ENCODE data around the gene ZNF407.

GRCh38 chr18:75072672-75073371 lies 475.2 kb downstream of the ZNF407 start:
- TF ChIP-seq, protein P1, sequence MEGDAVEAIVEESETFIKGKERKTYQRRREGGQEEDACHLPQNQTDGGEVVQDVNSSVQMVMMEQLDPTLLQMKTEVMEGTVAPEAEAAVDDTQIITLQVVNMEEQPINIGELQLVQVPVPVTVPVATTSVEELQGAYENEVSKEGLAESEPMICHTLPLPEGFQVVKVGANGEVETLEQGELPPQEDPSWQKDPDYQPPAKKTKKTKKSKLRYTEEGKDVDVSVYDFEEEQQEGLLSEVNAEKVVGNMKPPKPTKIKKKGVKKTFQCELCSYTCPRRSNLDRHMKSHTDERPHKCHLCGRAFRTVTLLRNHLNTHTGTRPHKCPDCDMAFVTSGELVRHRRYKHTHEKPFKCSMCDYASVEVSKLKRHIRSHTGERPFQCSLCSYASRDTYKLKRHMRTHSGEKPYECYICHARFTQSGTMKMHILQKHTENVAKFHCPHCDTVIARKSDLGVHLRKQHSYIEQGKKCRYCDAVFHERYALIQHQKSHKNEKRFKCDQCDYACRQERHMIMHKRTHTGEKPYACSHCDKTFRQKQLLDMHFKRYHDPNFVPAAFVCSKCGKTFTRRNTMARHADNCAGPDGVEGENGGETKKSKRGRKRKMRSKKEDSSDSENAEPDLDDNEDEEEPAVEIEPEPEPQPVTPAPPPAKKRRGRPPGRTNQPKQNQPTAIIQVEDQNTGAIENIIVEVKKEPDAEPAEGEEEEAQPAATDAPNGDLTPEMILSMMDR (conservative IDR thresholded peaks at IDR 0.05 in 1 of 2, IDR thresholded peaks at IDR 0.05 in 1 of 2; ENCODE audit: extremely low read depth in 1 of 2, insufficient read depth in 1 of 2, low read depth in 1 of 2, low read length in 2 of 2): no peak
- TF ChIP-seq EZH2 (IDR thresholded peaks at IDR 0.05; ENCODE audit: borderline replicate concordance, low read length): no peak
